ENCODE data around the gene PRIMA1. TPM values are rescaled to one million over a fixed set of nuclear protein-coding genes. Genes with fewer than 3 reads are reported as not detected.
A peak's percentile ranks its signal among the peaks of the same experiment; 100 is the strongest.

The PRIMA1 gene
- total and polyA plus RNA-seq, 4 donors: 0.38 to 8.9 (median 3.7) TPM

DNA sequence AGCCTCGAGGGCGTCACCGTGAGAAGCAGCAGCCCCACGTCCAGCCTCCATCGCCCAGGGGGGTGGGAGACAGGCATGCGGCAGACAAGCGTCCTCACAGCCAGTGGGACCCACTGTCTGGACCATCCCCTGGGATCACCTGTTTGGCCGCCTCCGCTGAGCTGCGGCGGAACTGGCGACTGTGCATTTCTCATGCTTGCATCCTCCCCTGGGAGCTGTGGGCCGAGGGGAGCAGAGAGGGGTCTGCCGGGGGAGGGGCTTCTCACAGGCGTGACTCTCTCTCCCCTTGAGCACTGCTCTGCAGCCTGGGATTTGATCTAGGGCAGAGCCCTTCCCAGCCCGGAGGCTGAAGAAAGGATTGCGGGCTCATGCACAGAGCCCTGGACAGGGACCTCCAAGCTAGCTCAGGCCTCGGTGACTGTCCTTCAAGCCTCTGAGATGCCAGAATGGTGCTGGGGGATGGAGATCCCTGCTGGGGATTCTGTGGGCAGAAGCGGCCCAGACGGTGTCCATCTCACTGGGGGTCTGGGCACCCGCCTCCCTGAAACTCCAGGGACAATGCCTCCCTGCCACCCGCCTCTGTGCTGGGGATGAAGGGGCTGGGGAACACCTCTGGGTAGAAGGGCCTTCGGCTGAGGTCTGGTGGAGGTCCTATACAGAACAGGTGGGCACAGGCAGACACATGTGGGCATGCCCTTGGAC lies 61.1 kb downstream of the PRIMA1 start:
- Histone ChIP-seq H3K27ac (ENCODE audit: low read depth in 1 of 2, low read length in 2 of 2) (no peak overlapping the region), H3K4me3 (ENCODE audit: low read length in 2 of 2) (no peak overlapping the region), H3K4me1 (ENCODE audit: control insufficient read depth in 1 of 2, insufficient read depth in 2 of 2, low read length in 2 of 2) (no peaks in the 10 kb centered on the region), H3K9me3 (ENCODE audit: control insufficient read depth, low read length) (no peaks in the 10 kb centered on the region), H3K27me3 (ENCODE audit: control insufficient read depth in 1 of 2, insufficient read depth in 2 of 2, low read length in 1 of 2) (no peaks in the 10 kb centered on the region), H3K36me3 (ENCODE audit: control insufficient read depth in 1 of 2, insufficient read depth in 2 of 2, low read length in 1 of 2) (no peaks in the 10 kb centered on the region)
- no peak for ATAC-seq (ENCODE audit: low FRiP score)
- 63 to 70% methylated on average over 23 of the region's 23 CpGs for WGBS, 2 donors
- DNase-seq: peak; percentile 36 to 57
- intact Hi-C loops (cut with DNase I): no loop called here

DNA sequence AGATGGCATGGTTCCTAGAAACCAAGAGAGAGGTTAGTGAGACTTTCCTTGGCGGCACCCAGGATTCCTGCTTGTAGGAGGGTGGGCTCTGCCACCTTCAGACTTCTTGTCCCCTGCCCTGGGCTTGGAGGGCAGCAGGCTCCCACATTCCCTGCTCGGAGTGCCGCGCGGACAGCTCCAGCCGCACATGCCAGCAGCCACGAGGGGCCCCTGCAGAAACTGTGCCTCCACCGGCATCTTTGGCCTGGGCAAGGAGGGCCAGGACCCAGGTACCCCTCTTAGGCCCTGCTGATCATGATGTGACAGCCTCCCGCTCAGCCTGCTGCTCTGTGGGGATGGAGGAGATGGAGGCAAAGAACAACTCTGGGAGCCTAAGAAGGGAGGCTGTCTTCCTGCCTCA lies 62.3 kb downstream of the PRIMA1 start:
- H3K9me3 ChIP-seq (ENCODE audit: control insufficient read depth, low read length): no peaks in the 10 kb centered on the region
- H3K27me3 ChIP-seq (ENCODE audit: control insufficient read depth in 1 of 2, insufficient read depth in 2 of 2, low read length in 1 of 2): no peaks in the 10 kb centered on the region
- H3K4me3 ChIP-seq (ENCODE audit: low read length in 2 of 2): no peak overlapping the region
- WGBS, 2 donors: 86 to 90% methylated on average over 9 of the region's 9 CpGs
- no peak overlapping the region for H3K27ac ChIP-seq (ENCODE audit: low read depth in 1 of 2, low read length in 2 of 2)
- DNase-seq (peak; percentile 39 to 55), ATAC-seq (ENCODE audit: low FRiP score) (no peak)
- no peaks in the 10 kb centered on the region for H3K4me1 ChIP-seq (ENCODE audit: control insufficient read depth in 1 of 2, insufficient read depth in 2 of 2, low read length in 2 of 2)
- H3K36me3 ChIP-seq (ENCODE audit: control insufficient read depth in 1 of 2, insufficient read depth in 2 of 2, low read length in 1 of 2): no peaks in the 10 kb centered on the region
- intact Hi-C loops (cut with DNase I): no loop called here

GRCh38 chr14:93725002-93725582 lies 63.2 kb downstream of the PRIMA1 start:
- DNase-seq: peak; percentile 20 to 65
- H3K27ac ChIP-seq (ENCODE audit: low read depth in 1 of 2, low read length in 2 of 2): no peak overlapping the region
- no peak for ATAC-seq (ENCODE audit: low FRiP score)
- H3K9me3 ChIP-seq (ENCODE audit: control insufficient read depth, low read length): no peaks in the 10 kb centered on the region
- H3K27me3 ChIP-seq (ENCODE audit: control insufficient read depth in 1 of 2, insufficient read depth in 2 of 2, low read length in 1 of 2): no peaks in the 10 kb centered on the region
- intact Hi-C loops (cut with DNase I): no loop called here
- no peaks in the 10 kb centered on the region for H3K36me3 ChIP-seq (ENCODE audit: control insufficient read depth in 1 of 2, insufficient read depth in 2 of 2, low read length in 1 of 2)
- WGBS, 2 donors: 84 to 85% methylated on average over 20 to 21 of the region's 21 CpGs
- no peak overlapping the region for H3K4me3 ChIP-seq (ENCODE audit: low read length in 2 of 2)
- no peaks in the 10 kb centered on the region for H3K4me1 ChIP-seq (ENCODE audit: control insufficient read depth in 1 of 2, insufficient read depth in 2 of 2, low read length in 2 of 2)

GRCh38 chr14:93723001-93723400 lies 65.3 kb downstream of the PRIMA1 start:
- Histone ChIP-seq H3K27ac (ENCODE audit: low read depth in 1 of 2, low read length in 2 of 2) (no peak overlapping the region), H3K36me3 (ENCODE audit: control insufficient read depth in 1 of 2, insufficient read depth in 2 of 2, low read length in 1 of 2) (no peaks in the 10 kb centered on the region), H3K27me3 (ENCODE audit: control insufficient read depth in 1 of 2, insufficient read depth in 2 of 2, low read length in 1 of 2) (no peaks in the 10 kb centered on the region), H3K9me3 (ENCODE audit: control insufficient read depth, low read length) (no peaks in the 10 kb centered on the region), H3K4me3 (ENCODE audit: low read length in 2 of 2) (no peak overlapping the region), H3K4me1 (ENCODE audit: control insufficient read depth in 1 of 2, insufficient read depth in 2 of 2, low read length in 2 of 2) (no peaks in the 10 kb centered on the region)
- intact Hi-C loops (cut with DNase I): no loop called here
- peak in 1 of 2 donors; percentile 15 for DNase-seq
- ATAC-seq (ENCODE audit: low FRiP score): no peak
- 85 to 86% methylated on average over 4 of the region's 4 CpGs for WGBS, 2 donors

- intact Hi-C loops (cut with DNase I): no loop called here
Observed at GRCh38 chr14:93720981-93721483, 67.3 kb downstream of the PRIMA1 start.

GRCh38 chr14:93720076-93720815 lies 68.0 kb downstream of the PRIMA1 start:
- Histone ChIP-seq H3K27ac (ENCODE audit: low read depth in 1 of 2, low read length in 2 of 2) (no peak overlapping the region), H3K27me3 (ENCODE audit: control insufficient read depth in 1 of 2, insufficient read depth in 2 of 2, low read length in 1 of 2) (no peaks in the 10 kb centered on the region), H3K4me3 (ENCODE audit: low read length in 2 of 2) (no peak overlapping the region), H3K4me1 (ENCODE audit: control insufficient read depth in 1 of 2, insufficient read depth in 2 of 2, low read length in 2 of 2) (no peaks in the 10 kb centered on the region), H3K36me3 (ENCODE audit: control insufficient read depth in 1 of 2, insufficient read depth in 2 of 2, low read length in 1 of 2) (no peaks in the 10 kb centered on the region), H3K9me3 (ENCODE audit: control insufficient read depth, low read length) (no peaks in the 10 kb centered on the region)
- ATAC-seq (ENCODE audit: low FRiP score): no peak
- WGBS, 2 donors: 83 to 86% methylated on average over 12 of the region's 12 CpGs
- DNase-seq: no peak
- intact Hi-C loops (cut with DNase I): no loop called here

More at GRCh38 chr14:93720981-93721483, 67.3 kb downstream of the PRIMA1 start:
- H3K4me1 ChIP-seq (ENCODE audit: control insufficient read depth in 1 of 2, insufficient read depth in 2 of 2, low read length in 2 of 2): no peaks in the 10 kb centered on the region
- DNase-seq (no peak), ATAC-seq (ENCODE audit: low FRiP score) (no peak)
- H3K36me3 ChIP-seq (ENCODE audit: control insufficient read depth in 1 of 2, insufficient read depth in 2 of 2, low read length in 1 of 2): no peaks in the 10 kb centered on the region
- H3K9me3 ChIP-seq (ENCODE audit: control insufficient read depth, low read length): no peaks in the 10 kb centered on the region
- H3K27ac ChIP-seq (ENCODE audit: low read depth in 1 of 2, low read length in 2 of 2): no peak overlapping the region
- H3K4me3 ChIP-seq (ENCODE audit: low read length in 2 of 2): no peak overlapping the region
- no peaks in the 10 kb centered on the region for H3K27me3 ChIP-seq (ENCODE audit: control insufficient read depth in 1 of 2, insufficient read depth in 2 of 2, low read length in 1 of 2)
- WGBS, 2 donors: 91 to 93% methylated on average over 13 of the region's 13 CpGs

GRCh38 chr14:93719256-93719655 lies 69.0 kb downstream of the PRIMA1 start:
- intact Hi-C loops (cut with DNase I): no loop called here
- no peak overlapping the region for H3K4me3 ChIP-seq (ENCODE audit: low read length in 2 of 2)
- WGBS, 2 donors: 94 to 100% methylated on average over 3 of the region's 3 CpGs
- H3K9me3 ChIP-seq (ENCODE audit: control insufficient read depth, low read length): no peaks in the 10 kb centered on the region
- no peak for DNase-seq
- ATAC-seq (ENCODE audit: low FRiP score): no peak
- H3K4me1 ChIP-seq (ENCODE audit: control insufficient read depth in 1 of 2, insufficient read depth in 2 of 2, low read length in 2 of 2): no peaks in the 10 kb centered on the region
- H3K27me3 ChIP-seq (ENCODE audit: control insufficient read depth in 1 of 2, insufficient read depth in 2 of 2, low read length in 1 of 2): no peaks in the 10 kb centered on the region
- H3K27ac ChIP-seq (ENCODE audit: low read depth in 1 of 2, low read length in 2 of 2): no peak overlapping the region
- H3K36me3 ChIP-seq (ENCODE audit: control insufficient read depth in 1 of 2, insufficient read depth in 2 of 2, low read length in 1 of 2): no peaks in the 10 kb centered on the region

DNA sequence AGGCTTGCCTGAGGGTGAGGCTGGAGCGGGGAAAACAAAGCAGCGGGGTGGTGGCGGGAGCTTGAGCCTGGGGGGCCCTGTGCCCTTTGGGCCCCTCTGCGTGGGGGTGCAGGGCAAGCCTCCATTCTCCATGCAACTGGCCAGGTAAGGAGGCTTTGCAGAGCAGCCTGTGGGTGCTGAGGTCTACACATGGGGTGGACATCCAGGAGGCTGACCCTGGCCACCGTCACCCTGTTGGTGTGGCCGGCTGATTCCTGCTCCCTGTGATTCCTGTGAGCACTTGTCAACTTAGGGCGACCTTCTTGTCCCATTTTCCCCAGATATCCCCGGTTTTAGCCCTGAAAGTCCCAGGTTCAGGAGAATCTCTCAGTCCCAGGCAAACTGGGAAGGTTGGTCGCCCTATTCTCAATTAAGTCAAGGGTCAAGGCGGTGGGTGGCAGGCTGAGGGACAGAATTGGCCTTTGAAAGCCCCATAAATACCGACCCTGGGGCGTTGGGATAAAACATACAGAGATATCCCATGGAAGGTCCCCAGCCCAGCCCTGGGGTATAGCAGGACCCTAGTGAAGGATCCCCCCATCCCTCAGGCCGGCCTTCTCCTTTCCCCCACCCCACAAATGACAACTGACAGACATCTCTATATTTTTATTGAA lies 70.5 kb downstream of the PRIMA1 start:
- ATAC-seq (ENCODE audit: low FRiP score) (no peak), DNase-seq (no peak)
- H3K4me1 ChIP-seq (ENCODE audit: control insufficient read depth in 1 of 2, insufficient read depth in 2 of 2, low read length in 2 of 2): no peaks in the 10 kb centered on the region
- H3K36me3 ChIP-seq (ENCODE audit: control insufficient read depth in 1 of 2, insufficient read depth in 2 of 2, low read length in 1 of 2): no peaks in the 10 kb centered on the region
- no peak overlapping the region for H3K27ac ChIP-seq (ENCODE audit: low read depth in 1 of 2, low read length in 2 of 2)
- H3K27me3 ChIP-seq (ENCODE audit: control insufficient read depth in 1 of 2, insufficient read depth in 2 of 2, low read length in 1 of 2): no peaks in the 10 kb centered on the region
- intact Hi-C loops (cut with DNase I): no loop called here
- no peaks in the 10 kb centered on the region for H3K9me3 ChIP-seq (ENCODE audit: control insufficient read depth, low read length)
- WGBS, 2 donors: 88 to 90% methylated on average over 13 of the region's 13 CpGs
- H3K4me3 ChIP-seq (ENCODE audit: low read length in 2 of 2): no peak overlapping the region

Data from aorta (tissue), 5 donors.